ENCODE measurements around the gene UBL3. TPM values are rescaled to one million over a fixed set of nuclear protein-coding genes. Genes with fewer than 3 reads are reported as not detected.
A peak's percentile ranks its signal among the peaks of the same experiment; 100 is the strongest.

The UBL3 gene
- total RNA-seq, 2 donors from 2014 or later: 33.6 to 44.5 TPM

- H3K4me3 Mint-ChIP-seq: no peak overlapping the region
- ATAC-seq (no peak), DNase-seq (no peak)
- peak overlapping the region; percentile 16 for H3K27ac Mint-ChIP-seq
- H3K4me1 Mint-ChIP-seq: peaks cover 46% of the 10 kb centered on the region
- no peaks in the 10 kb centered on the region for H3K27me3 Mint-ChIP-seq
- H3K36me3 Mint-ChIP-seq (ENCODE audit: low read depth): no peaks in the 10 kb centered on the region
- no peaks in the 10 kb centered on the region for H3K9me3 ChIP-seq (ENCODE audit: control insufficient read depth, low read length, poor library complexity, severe bottlenecking)
Measured at GRCh38 chr13:29791997-29792780, 58.2 kb downstream of the UBL3 start.

- H3K4me1 Mint-ChIP-seq: peaks cover 42% of the 10 kb centered on the region
- ATAC-seq (no peak), DNase-seq (no peak)
- H3K36me3 Mint-ChIP-seq (ENCODE audit: low read depth): no peaks in the 10 kb centered on the region
- H3K27me3 Mint-ChIP-seq: no peaks in the 10 kb centered on the region
- peak overlapping the region; percentile 16 for H3K27ac Mint-ChIP-seq
- H3K9me3 ChIP-seq (ENCODE audit: control insufficient read depth, low read length, poor library complexity, severe bottlenecking): no peaks in the 10 kb centered on the region
- peak overlapping the region; percentile 12 for H3K4me3 Mint-ChIP-seq
Measured at GRCh38 chr13:29791508-29791907, 58.9 kb downstream of the UBL3 start.

- Mint-ChIP-seq H3K4me1 (peaks cover 40% of the 10 kb centered on the region), H3K27me3 (no peaks in the 10 kb centered on the region), H3K36me3 (ENCODE audit: low read depth) (no peaks in the 10 kb centered on the region), H3K4me3 (no peak overlapping the region), H3K27ac (no peak overlapping the region)
- no peaks in the 10 kb centered on the region for H3K9me3 ChIP-seq (ENCODE audit: control insufficient read depth, low read length, poor library complexity, severe bottlenecking)
- DNase-seq (no peak), ATAC-seq (no peak)
Measured at GRCh38 chr13:29786698-29787097, 63.7 kb downstream of the UBL3 start.

GRCh38 chr13:29785978-29786377 lies 64.4 kb downstream of the UBL3 start:
- H3K4me1 Mint-ChIP-seq: peaks cover 33% of the 10 kb centered on the region
- no peak for DNase-seq
- no peak overlapping the region for H3K27ac Mint-ChIP-seq
- H3K27me3 Mint-ChIP-seq: no peaks in the 10 kb centered on the region
- H3K9me3 ChIP-seq (ENCODE audit: control insufficient read depth, low read length, poor library complexity, severe bottlenecking): no peaks in the 10 kb centered on the region
- ATAC-seq: no peak
- no peak overlapping the region for H3K4me3 Mint-ChIP-seq
- no peaks in the 10 kb centered on the region for H3K36me3 Mint-ChIP-seq (ENCODE audit: low read depth)

GRCh38 chr13:29782798-29783197 lies 67.6 kb downstream of the UBL3 start:
- ATAC-seq: no peak
- H3K27me3 Mint-ChIP-seq: no peaks in the 10 kb centered on the region
- peaks cover 18% of the 10 kb centered on the region for H3K4me1 Mint-ChIP-seq
- H3K36me3 Mint-ChIP-seq (ENCODE audit: low read depth): no peaks in the 10 kb centered on the region
- H3K4me3 Mint-ChIP-seq: no peak overlapping the region
- no peaks in the 10 kb centered on the region for H3K9me3 ChIP-seq (ENCODE audit: control insufficient read depth, low read length, poor library complexity, severe bottlenecking)
- no peak overlapping the region for H3K27ac Mint-ChIP-seq
- DNase-seq: no peak

- H3K9me3 ChIP-seq (ENCODE audit: control insufficient read depth, low read length, poor library complexity, severe bottlenecking): no peaks in the 10 kb centered on the region
- Mint-ChIP-seq H3K27ac (no peak overlapping the region), H3K27me3 (no peaks in the 10 kb centered on the region), H3K36me3 (ENCODE audit: low read depth) (no peaks in the 10 kb centered on the region), H3K4me3 (no peak overlapping the region), H3K4me1 (peaks cover 5% of the 10 kb centered on the region)
- ATAC-seq (no peak), DNase-seq (no peak)
Measured at GRCh38 chr13:29774830-29775229, 75.6 kb downstream of the UBL3 start.

- H3K4me3 Mint-ChIP-seq: no peak overlapping the region
- no peaks in the 10 kb centered on the region for H3K9me3 ChIP-seq (ENCODE audit: control insufficient read depth, low read length, poor library complexity, severe bottlenecking)
- H3K27ac Mint-ChIP-seq: no peak overlapping the region
- no peak for DNase-seq
- ATAC-seq: peak; percentile 76
- H3K27me3 Mint-ChIP-seq: no peaks in the 10 kb centered on the region
- peaks cover 2% of the 10 kb centered on the region for H3K4me1 Mint-ChIP-seq
- no peaks in the 10 kb centered on the region for H3K36me3 Mint-ChIP-seq (ENCODE audit: low read depth)
Measured at GRCh38 chr13:29771247-29771646, 79.2 kb downstream of the UBL3 start.

GRCh38 chr13:29767006-29767405 lies 83.4 kb downstream of the UBL3 start:
- H3K36me3 Mint-ChIP-seq (ENCODE audit: low read depth): peaks cover 2% of the 10 kb centered on the region
- no peak overlapping the region for H3K4me3 Mint-ChIP-seq
- peaks cover 12% of the 10 kb centered on the region for H3K4me1 Mint-ChIP-seq
- H3K27me3 Mint-ChIP-seq: no peaks in the 10 kb centered on the region
- ATAC-seq (no peak), DNase-seq (no peak)
- H3K9me3 ChIP-seq (ENCODE audit: control insufficient read depth, low read length, poor library complexity, severe bottlenecking): no peaks in the 10 kb centered on the region
- H3K27ac Mint-ChIP-seq: no peak overlapping the region

GRCh38 chr13:29763436-29764180 lies 86.8 kb downstream of the UBL3 start:
- ATAC-seq: no peak
- no peaks in the 10 kb centered on the region for H3K9me3 ChIP-seq (ENCODE audit: control insufficient read depth, low read length, poor library complexity, severe bottlenecking)
- Mint-ChIP-seq H3K36me3 (ENCODE audit: low read depth) (peaks cover 2% of the 10 kb centered on the region), H3K4me1 (peaks cover 15% of the 10 kb centered on the region), H3K27ac (peak overlapping the region; percentile 83), H3K27me3 (no peaks in the 10 kb centered on the region), H3K4me3 (no peak overlapping the region)
- no peak for DNase-seq

- no peak for DNase-seq
- ATAC-seq: no peak
- H3K36me3 Mint-ChIP-seq (ENCODE audit: low read depth): peaks cover 2% of the 10 kb centered on the region
- H3K9me3 ChIP-seq (ENCODE audit: control insufficient read depth, low read length, poor library complexity, severe bottlenecking): no peaks in the 10 kb centered on the region
- peaks cover 18% of the 10 kb centered on the region for H3K4me1 Mint-ChIP-seq
- H3K4me3 Mint-ChIP-seq: peak overlapping the region; percentile 41
- H3K27ac Mint-ChIP-seq: peak overlapping the region; percentile 83
- no peaks in the 10 kb centered on the region for H3K27me3 Mint-ChIP-seq
Measured at GRCh38 chr13:29761815-29762214, 88.6 kb downstream of the UBL3 start.

GRCh38 chr13:29761160-29761559 lies 89.3 kb downstream of the UBL3 start:
- H3K27ac Mint-ChIP-seq: no peak overlapping the region
- H3K4me1 Mint-ChIP-seq: peaks cover 18% of the 10 kb centered on the region

GRCh38 chr13:29760544-29760943 lies 89.9 kb downstream of the UBL3 start:
- H3K36me3 Mint-ChIP-seq (ENCODE audit: low read depth): peaks cover 2% of the 10 kb centered on the region
- H3K27me3 Mint-ChIP-seq: no peaks in the 10 kb centered on the region
- H3K27ac Mint-ChIP-seq: no peak overlapping the region
- H3K4me3 Mint-ChIP-seq: no peak overlapping the region
- peaks cover 18% of the 10 kb centered on the region for H3K4me1 Mint-ChIP-seq
- ATAC-seq (no peak), DNase-seq (no peak)
- H3K9me3 ChIP-seq (ENCODE audit: control insufficient read depth, low read length, poor library complexity, severe bottlenecking): no peaks in the 10 kb centered on the region

More at GRCh38 chr13:29761160-29761559, 89.3 kb downstream of the UBL3 start:
- ATAC-seq (no peak), DNase-seq (no peak)
- no peak overlapping the region for H3K4me3 Mint-ChIP-seq
- H3K9me3 ChIP-seq (ENCODE audit: control insufficient read depth, low read length, poor library complexity, severe bottlenecking): no peaks in the 10 kb centered on the region
- peaks cover 2% of the 10 kb centered on the region for H3K36me3 Mint-ChIP-seq (ENCODE audit: low read depth)
- H3K27me3 Mint-ChIP-seq: no peaks in the 10 kb centered on the region

GRCh38 chr13:29758531-29759114 lies 91.8 kb downstream of the UBL3 start:
- no peaks in the 10 kb centered on the region for H3K9me3 ChIP-seq (ENCODE audit: control insufficient read depth, low read length, poor library complexity, severe bottlenecking)
- H3K36me3 Mint-ChIP-seq (ENCODE audit: low read depth): peaks cover 2% of the 10 kb centered on the region
- ATAC-seq: peak; percentile 91
- H3K27me3 Mint-ChIP-seq: no peaks in the 10 kb centered on the region
- DNase-seq: peak; percentile 15 to 51 (median 45)
- peak overlapping the region; percentile 71 for H3K27ac Mint-ChIP-seq
- peak overlapping the region; percentile 64 for H3K4me3 Mint-ChIP-seq
- H3K4me1 Mint-ChIP-seq: peaks cover 13% of the 10 kb centered on the region

Measured in T-helper 17 cell (primary cell).